Neuronal stem cell (in vitro differentiated cells): Measurements from ENCODE around the gene CDHR4.

Experiments used
- DNase-seq: peaks from one replicate; pipeline ENCODE4 v3.0.0-alpha.2; 2013; ENCODE audit warnings: low spot score
- H2AFZ ChIP-seq: one replicate; pipeline ENCODE4 v1.6.1; 2013; ENCODE audit warnings: mild to moderate bottlenecking, low read length, inconsistent platforms
- H2AK5ac ChIP-seq: 2 replicates; pipeline ENCODE4 v1.6.1; 2013; ENCODE audit warnings: low read depth, mild to moderate bottlenecking, inconsistent platforms, low read length, moderate library complexity, mixed read lengths
- H2BK120ac ChIP-seq: 2 replicates; pipeline ENCODE4 v1.6.1; 2013; ENCODE audit warnings: low read depth, mild to moderate bottlenecking, inconsistent platforms, low read length, moderate library complexity, mixed read lengths
- H2BK12ac ChIP-seq: one replicate; pipeline ENCODE4 v1.6.1; 2013; ENCODE audit warnings: low read length, inconsistent platforms
- H2BK15ac ChIP-seq: 2 replicates; pipeline ENCODE4 v1.6.1; 2013; ENCODE audit warnings: mild to moderate bottlenecking, low read length, inconsistent platforms, mixed read lengths
- H2BK5ac ChIP-seq: one replicate; pipeline ENCODE4 v1.6.1; 2013; ENCODE audit warnings: inconsistent platforms, mild to moderate bottlenecking, low read length, moderate library complexity
- H3K14ac ChIP-seq: one replicate; pipeline ENCODE4 v1.6.1; 2013; ENCODE audit warnings: low read length, inconsistent platforms
- H3K18ac ChIP-seq: 2 replicates; pipeline ENCODE4 v1.6.1; 2013; ENCODE audit warnings: low read length, inconsistent platforms
- H3K23ac ChIP-seq: 2 replicates; pipeline ENCODE4 v1.6.1; 2013; ENCODE audit warnings: low read depth, mild to moderate bottlenecking, mixed read lengths, low read length, inconsistent platforms; ENCODE audit not compliant: poor library complexity
- H3K27ac ChIP-seq: replicated peaks from 3 replicates; pipeline ENCODE4 v1.5.1; 2013; ENCODE audit warnings: low read length, inconsistent platforms
- H3K27me3 ChIP-seq, 3 experiments: 2 replicates each; pipeline ENCODE4 v1.6.1; 2013; ENCODE audit warnings: low read length in 3 of 3, mild to moderate bottlenecking in 2 of 3, inconsistent platforms in 1 of 3, low read depth in 1 of 3, mixed read lengths in 1 of 3, moderate library complexity in 1 of 3; ENCODE audit not compliant: control insufficient read depth in 3 of 3, insufficient read depth in 3 of 3
- H3K36me3 ChIP-seq, 2 donors: replicated peaks in 1 of 2; 2 replicates each; pipeline ENCODE4 v1.6.1; 2013; ENCODE audit warnings: low read length in 2 of 2; ENCODE audit not compliant: control insufficient read depth in 2 of 2, insufficient read depth in 2 of 2
- H3K4ac ChIP-seq: 2 replicates; pipeline ENCODE4 v1.6.1; 2013; ENCODE audit warnings: inconsistent platforms, mild to moderate bottlenecking, low read length, moderate library complexity
- H3K4me1 ChIP-seq, 2 donors: 1 replicate in 1 of 2; 2 replicates in 1 of 2; pipeline ENCODE4 v1.6.1; 2013; ENCODE audit warnings: low read length in 2 of 2, low read depth in 1 of 2; ENCODE audit not compliant: control insufficient read depth in 2 of 2, insufficient read depth in 1 of 2
- H3K4me2 ChIP-seq: one replicate; pipeline ENCODE4 v1.6.1; 2013; ENCODE audit warnings: mild to moderate bottlenecking, low read length, inconsistent platforms; ENCODE audit not compliant: insufficient read depth, poor library complexity, severe bottlenecking
- H3K4me3 ChIP-seq, 2 donors: 2 replicates each; pipeline ENCODE4 v1.5.1; 2013; ENCODE audit warnings: low read length in 2 of 2, mild to moderate bottlenecking in 2 of 2, inconsistent platforms in 1 of 2, moderate library complexity in 1 of 2
- H3K79me1 ChIP-seq: one replicate; pipeline ENCODE4 v1.6.1; 2013; ENCODE audit warnings: low read depth, mild to moderate bottlenecking, inconsistent platforms, low read length, moderate library complexity
- H3K9ac ChIP-seq: one replicate; pipeline ENCODE4 v1.6.1; 2013; ENCODE audit warnings: mild to moderate bottlenecking, low read depth, low read length, inconsistent platforms; ENCODE audit not compliant: poor library complexity
- H3K9me3 ChIP-seq, 2 donors: replicated peaks in 1 of 2; 2 replicates each; pipeline versions ENCODE3 to v1.6.1; 2013; ENCODE audit warnings: low read length in 2 of 2, mild to moderate bottlenecking in 2 of 2, inconsistent platforms in 1 of 2, low read depth in 1 of 2, mixed read lengths in 1 of 2, moderate library complexity in 1 of 2; ENCODE audit not compliant: control insufficient read depth in 2 of 2, insufficient read depth in 1 of 2
- H4K8ac ChIP-seq: one replicate; pipeline ENCODE4 v1.6.1; 2013; ENCODE audit warnings: low read depth, mild to moderate bottlenecking, inconsistent platforms, low read length, moderate library complexity
- H4K91ac ChIP-seq: one replicate; pipeline ENCODE4 v1.6.1; 2013; ENCODE audit warnings: low read length, low read depth, mild to moderate bottlenecking, inconsistent platforms; ENCODE audit not compliant: poor library complexity
- WGBS, 2 donors: extraction: QIAGEN DNeasy Blood & Tissue Kit; methylation state at CpG; one replicate each; pipeline ENCODE4 v1.1.7; 2013; ENCODE audit warnings: missing lambda C conversion rate in 2 of 2, mixed read lengths in 1 of 2; ENCODE audit not compliant: insufficient read length in 2 of 2, insufficient replicate concordance in 1 of 2; ENCODE audit errors: extremely low coverage in 2 of 2; 5-methylcytosine and 5-hydroxymethylcytosine counted together

Gene CDHR4

GRCh38 chr3:49792371-49793150 lies 7.1 kb downstream of the CDHR4 start:
- Histone ChIP-seq H2AK5ac (peak overlapping the region; percentile 11), H2BK5ac (no peak overlapping the region), H3K4me1 (peaks cover 7 to 8% of the 10 kb centered on the region in 2 donors), H2BK15ac (no peak overlapping the region), H3K27me3 (peaks cover 0 to 16% (median 0%) of the 10 kb centered on the region in 3 experiments), H2BK12ac (no peak overlapping the region), H4K91ac (no peak overlapping the region), H3K79me1 (no peaks in the 10 kb centered on the region), H4K8ac (no peak overlapping the region), H3K23ac (no peak overlapping the region), H3K4ac (no peak overlapping the region), H3K9me3 (no peaks in the 10 kb centered on the region), H3K4me3 (no peak overlapping the region), H3K9ac (no peak overlapping the region), H3K36me3 (no peaks in the 10 kb centered on the region), H2AFZ (no peak overlapping the region), H2BK120ac (no peak overlapping the region), H3K18ac (peak overlapping the region; percentile 16), H3K14ac (no peak overlapping the region), H3K4me2 (no peak overlapping the region), H3K27ac (no peak overlapping the region)
- WGBS, 2 donors, result no CpG with 5 or more reads among the region's 10 CpGs
- no peak for DNase-seq

GRCh38 chr3:49791571-49791970 lies 8.1 kb downstream of the CDHR4 start:
- peak overlapping the region; percentile 34 for H2AK5ac ChIP-seq
- DNase-seq, result no peak
- no peak overlapping the region for H3K27ac ChIP-seq
- peak overlapping the region; percentile 9 for H3K9ac ChIP-seq
- no peak overlapping the region for H2BK15ac ChIP-seq
- H3K27me3 ChIP-seq, result peaks cover 0 to 16% (median 0%) of the 10 kb centered on the region in 3 experiments
- no peak overlapping the region for H2BK5ac ChIP-seq
- no peak overlapping the region for H2BK12ac ChIP-seq
- H2AFZ ChIP-seq, result no peak overlapping the region
- H3K4me1 ChIP-seq, result peaks cover 11 to 12% of the 10 kb centered on the region in 2 donors
- H3K4me2 ChIP-seq, result no peak overlapping the region
- H4K8ac ChIP-seq, result no peak overlapping the region
- no peak overlapping the region for H3K18ac ChIP-seq
- no peak overlapping the region for H3K23ac ChIP-seq
- H2BK120ac ChIP-seq, result peak overlapping the region; percentile 38
- H3K36me3 ChIP-seq, result no peaks in the 10 kb centered on the region
- H4K91ac ChIP-seq, result peak overlapping the region; percentile 67
- H3K4ac ChIP-seq, result no peak overlapping the region
- H3K4me3 ChIP-seq, result no peak overlapping the region
- H3K14ac ChIP-seq, result no peak overlapping the region
- H3K9me3 ChIP-seq, result no peaks in the 10 kb centered on the region
- no peaks in the 10 kb centered on the region for H3K79me1 ChIP-seq
- no CpG with 5 or more reads among the region's 4 CpGs for WGBS, 2 donors

- Histone ChIP-seq H4K8ac (no peak overlapping the region), H3K4ac (no peak overlapping the region), H3K9me3 (no peaks in the 10 kb centered on the region), H3K23ac (no peak overlapping the region), H3K4me2 (no peak overlapping the region), H3K27ac (no peak overlapping the region), H3K14ac (no peak overlapping the region), H3K4me3 (no peak overlapping the region), H3K36me3 (no peaks in the 10 kb centered on the region), H3K79me1 (no peaks in the 10 kb centered on the region), H3K4me1 (peaks cover 11 to 12% of the 10 kb centered on the region in 2 donors), H4K91ac (no peak overlapping the region), H3K27me3 (peaks cover 0 to 15% (median 0%) of the 10 kb centered on the region in 3 experiments), H3K18ac (no peak overlapping the region), H2BK15ac (no peak overlapping the region), H2BK120ac (no peak overlapping the region), H2BK5ac (no peak overlapping the region), H3K9ac (no peak overlapping the region), H2AK5ac (no peak overlapping the region), H2AFZ (peak overlapping the region; percentile 38), H2BK12ac (no peak overlapping the region)
- no CpG with 5 or more reads among the region's 9 CpGs for WGBS, 2 donors
- no peak for DNase-seq
Observed at GRCh38 chr3:49790626-49791411, 8.9 kb downstream of the CDHR4 start.

GRCh38 chr3:49788056-49788455 lies 11.6 kb downstream of the CDHR4 start:
- no peak overlapping the region for H3K14ac ChIP-seq
- no peak overlapping the region for H3K4ac ChIP-seq
- H2BK12ac ChIP-seq, result peak overlapping the region; percentile 77
- peaks cover 11% of the 10 kb centered on the region in 2 donors for H3K4me1 ChIP-seq
- H2AK5ac ChIP-seq, result peak overlapping the region; percentile 67
- WGBS, 2 donors, result no CpG with 5 or more reads among the region's 2 CpGs
- no peaks in the 10 kb centered on the region for H3K79me1 ChIP-seq
- no peak overlapping the region for H2BK15ac ChIP-seq
- no peak overlapping the region for H2BK120ac ChIP-seq
- no peak overlapping the region for H3K18ac ChIP-seq
- H3K36me3 ChIP-seq, result peaks cover 2 to 14% of the 10 kb centered on the region in 2 donors
- peak overlapping the region; percentile 63 for H3K9ac ChIP-seq
- H4K8ac ChIP-seq, result no peak overlapping the region
- DNase-seq, result no peak
- H3K4me2 ChIP-seq, result no peak overlapping the region
- no peak overlapping the region for H2BK5ac ChIP-seq
- no peak overlapping the region for H3K23ac ChIP-seq
- no peak overlapping the region for H2AFZ ChIP-seq
- no peak overlapping the region for H3K4me3 ChIP-seq
- no peak overlapping the region for H4K91ac ChIP-seq
- H3K9me3 ChIP-seq, result no peaks in the 10 kb centered on the region
- peaks cover 0 to 7% (median 0%) of the 10 kb centered on the region in 3 experiments for H3K27me3 ChIP-seq
- no peak overlapping the region for H3K27ac ChIP-seq
